K562 (cell line): ENCODE data around the gene EHBP1. TPM values are rescaled to one million over a fixed set of nuclear protein-coding genes. Genes with fewer than 3 reads are reported as not detected.
A peak's percentile ranks its signal among the peaks of the same experiment; 100 is the strongest.

ENCODE experiments used
- ATAC-seq: fragments of 200-7000 bp; cut with Tn5 transposase; 3 replicates; pipeline ENCODE4 v1.9.1; 2020; ENCODE audit warnings: moderate library complexity
- BruUV-seq: library from RNA; stranded (reverse); fragments of 400-500 nt; replicated peaks from 2 replicates; lab custom pipeline; 2021; lab: Mats Ljungman, UMichigan
- CTCF ChIA-PET: fragments of 300-600 bp; formaldehyde crosslinking; extraction: SDS; loops from one replicate; lab custom pipeline; 2021; ENCODE audit warnings: low intra/inter-chr PET ratio; lab: Yijun Ruan, JAX
- POLR2A ChIA-PET: fragments of 300-600, 350-650 bp; sonication (Branson Sonifier 250); formaldehyde crosslinking; extraction: SDS; loops from one replicate; lab custom pipeline; 2021; ENCODE audit warnings: antibody characterized with exemption, inconsistent platforms; lab: Yijun Ruan, JAX
- DNase-seq, 4 experiments: peaks; one replicate each; pipeline versions ENCODE4 v3.0.0 to v3.0.0-alpha.2; 2011 to 2018; ENCODE audit warnings: low spot score in 3 of 4, mixed read lengths in 3 of 4; ENCODE audit errors: extremely low read depth in 1 of 4
- FAIRE-seq: peaks from 2 replicates; lab custom pipeline; 2011; peaks lifted over from hg19 to GRCh38; lab: Jason Lieb, UNC
- H2AFZ ChIP-seq: 2 replicates; pipeline ENCODE4 v1.6.0; 2011; ENCODE audit warnings: low read depth, low read length, control low read depth, inconsistent platforms
- H3K27ac ChIP-seq: fragments of 200-600 bp; 3 replicates; pipeline ENCODE4 v1.8.0; 2011; ENCODE audit warnings: low read depth, mild to moderate bottlenecking, control low read depth, inconsistent platforms, low read length, moderate library complexity, mixed read lengths; ENCODE audit errors: extremely low read depth
- H3K27me3 ChIP-seq, 2 experiments: fragments of 300-600 bp in 1 of 2; 2 replicates in 1 of 2; 3 replicates in 1 of 2; pipeline versions ENCODE4 v1.6.0 to v1.8.0; 2011; ENCODE audit warnings: inconsistent platforms in 2 of 2, low read length in 2 of 2, mild to moderate bottlenecking in 1 of 2, mixed read lengths in 1 of 2, moderate library complexity in 1 of 2; ENCODE audit not compliant: control insufficient read depth in 2 of 2, insufficient read depth in 2 of 2
- H3K36me3 ChIP-seq: fragments of 300-600 bp; 3 replicates; pipeline ENCODE4 v1.8.0; 2011; ENCODE audit warnings: mild to moderate bottlenecking, low read length, inconsistent platforms; ENCODE audit not compliant: control insufficient read depth, insufficient read depth
- H3K4me1 ChIP-seq, 2 experiments: fragments of 200-600 bp in 1 of 2; replicated peaks in 1 of 2; 2 replicates in 1 of 2; 3 replicates in 1 of 2; pipeline versions ENCODE4 v1.5.1 to v1.8.0; 2011; ENCODE audit warnings: inconsistent platforms in 2 of 2, low read length in 2 of 2, mild to moderate bottlenecking in 1 of 2, mixed read lengths in 1 of 2, moderate library complexity in 1 of 2; ENCODE audit not compliant: control insufficient read depth in 2 of 2, insufficient read depth in 2 of 2
- H3K4me2 ChIP-seq: 2 replicates; pipeline ENCODE4 v1.6.1; 2011; ENCODE audit warnings: low read length, control low read depth, inconsistent platforms, mixed read lengths; ENCODE audit not compliant: insufficient read depth
- H3K4me3 ChIP-seq: fragments of 200-600 bp; sonication (generic), shearing (Covaris generic); 2 replicates; pipeline ENCODE4 v1.5.1; 2016; ENCODE audit warnings: control low read depth, inconsistent platforms
- H3K79me2 ChIP-seq: fragments of 200-600 bp; 3 replicates; pipeline ENCODE4 v1.8.0; 2011; ENCODE audit warnings: low read length, inconsistent platforms; ENCODE audit not compliant: control insufficient read depth, insufficient read depth
- H3K9ac ChIP-seq, 2 experiments: 2 replicates each; pipeline versions ENCODE4 v1.6.0 to v1.6.1; 2011; ENCODE audit warnings: low read depth in 2 of 2, low read length in 2 of 2, control low read depth in 1 of 2, inconsistent platforms in 1 of 2, mild to moderate bottlenecking in 1 of 2, mixed read lengths in 1 of 2; ENCODE audit not compliant: insufficient read depth in 1 of 2
- H3K9me1 ChIP-seq: one replicate; pipeline ENCODE4 v1.6.0; 2011; ENCODE audit warnings: inconsistent platforms, mild to moderate bottlenecking, low read length, moderate library complexity; ENCODE audit not compliant: control insufficient read depth, insufficient read depth
- H3K9me3 ChIP-seq: replicated peaks from 2 replicates; pipeline ENCODE4 v1.5.1; 2011; ENCODE audit warnings: low read depth, low read length, inconsistent platforms; ENCODE audit not compliant: control insufficient read depth, insufficient read depth
- H4K20me1 ChIP-seq: replicated peaks from 2 replicates; pipeline ENCODE4 v1.6.1; 2011; ENCODE audit warnings: low read length, inconsistent platforms, mixed read lengths; ENCODE audit not compliant: control insufficient read depth, insufficient read depth
- CHD2 ChIP-seq: IDR thresholded peaks from 2 replicates; pipeline ENCODE4 v1.6.1; 2011; ENCODE audit warnings: low read depth, low read length
- CREB1 ChIP-seq, 2 experiments: sonication (generic) in 1 of 2; formaldehyde crosslinking in 1 of 2; IDR thresholded peaks; 2 replicates each; pipeline versions ENCODE4 v1.6.1 to v1.8.0; 2012 to 2022; ENCODE audit warnings: inconsistent platforms in 1 of 2, mild to moderate bottlenecking in 1 of 2, missing genetic modification reagents in 1 of 2, moderate library complexity in 1 of 2
- ELF2 ChIP-seq: fragments of 250-450 bp; sonication (Bioruptor Pico); IDR thresholded peaks from 2 replicates; pipeline ENCODE4 v1.5.0; 2021; ENCODE audit warnings: mild to moderate bottlenecking
- HOXB6 ChIP-seq: fragments of 250-450 bp; sonication (Bioruptor Pico); IDR thresholded peaks from 2 replicates; pipeline ENCODE4 v1.5.1; 2022; ENCODE audit warnings: mild to moderate bottlenecking, borderline replicate concordance
- MIER1 ChIP-seq: fragments of 450-650 bp; IDR thresholded peaks from 2 replicates; pipeline ENCODE4 v1.6.1; 2016; ENCODE audit warnings: antibody characterized with exemption, mild to moderate bottlenecking, low read depth
- MXD1 ChIP-seq: fragments of 250-450 bp; sonication (Bioruptor Pico); IDR thresholded peaks from 2 replicates; pipeline ENCODE4 v1.8.0; 2021; ENCODE audit warnings: borderline replicate concordance, mild to moderate bottlenecking, moderate library complexity; ENCODE audit not compliant: poor library complexity, severe bottlenecking
- NCOA1 ChIP-seq: fragments of 450-650 bp; IDR thresholded peaks from 2 replicates; pipeline ENCODE4 v1.6.1; 2016; ENCODE audit warnings: low read depth
- NFIC ChIP-seq: fragments of 450-650 bp; IDR thresholded peaks from 2 replicates; pipeline ENCODE4 v1.6.1; 2017; ENCODE audit warnings: mild to moderate bottlenecking, inconsistent platforms
- NFIX ChIP-seq: fragments of 250-450 bp; sonication (Bioruptor Pico); IDR thresholded peaks from 2 replicates; pipeline ENCODE4 v1.4.0; 2020; ENCODE audit warnings: low read depth, mild to moderate bottlenecking, moderate library complexity
- POLR2A ChIP-seq: fragments of 450-650 bp; conservative IDR thresholded peaks from 2 replicates; pipeline ENCODE4 v1.6.1; 2016
- RBM15 ChIP-seq: fragments of 200-400 bp; formaldehyde crosslinking; IDR thresholded peaks from 2 replicates; pipeline ENCODE4 v1.6.1; 2018; ENCODE audit warnings: mild to moderate bottlenecking, low read length, moderate library complexity; ENCODE audit not compliant: insufficient read depth
- SMAD1 ChIP-seq: fragments of 150-350 bp; IDR thresholded peaks from 2 replicates; pipeline ENCODE4 v1.6.1; 2014; ENCODE audit warnings: low read length, low read depth; ENCODE audit not compliant: partially characterized antibody
- SMAD4 ChIP-seq: fragments of 250-450 bp; sonication (Bioruptor Pico); conservative IDR thresholded peaks from 2 replicates; pipeline ENCODE4 v1.8.0; 2021; ENCODE audit warnings: inconsistent platforms, mild to moderate bottlenecking, moderate library complexity
- YY1 ChIP-seq, 3 experiments: IDR thresholded peaks; 2 replicates each; pipeline ENCODE4 v1.6.1; 2011; ENCODE audit warnings: low read length in 2 of 3, mild to moderate bottlenecking in 2 of 3, moderate library complexity in 2 of 3, borderline replicate concordance in 1 of 3, control low read depth in 1 of 3, low read depth in 1 of 3; ENCODE audit not compliant: insufficient read depth in 3 of 3, insufficient replicate concordance in 2 of 3, control insufficient read depth in 1 of 3, insufficient read length in 1 of 3; ENCODE audit errors: extremely low read depth in 1 of 3
- ZBTB34 ChIP-seq: fragments of 250-450 bp; sonication (Bioruptor Pico); IDR thresholded peaks from 2 replicates; pipeline ENCODE4 v1.8.0; 2021; ENCODE audit warnings: mild to moderate bottlenecking, moderate library complexity
- ZKSCAN3 ChIP-seq: fragments of 250-450 bp; sonication (Bioruptor Pico); IDR thresholded peaks from 2 replicates; pipeline ENCODE4 v1.4.0; 2020
- WGBS: fragments of 100-300 bp; shearing (Covaris generic); methylation state at CpG from one replicate; pipeline ENCODE4 v1.1.6; 2016; ENCODE audit warnings: low coverage, mixed read lengths; ENCODE audit not compliant: insufficient coverage; ENCODE audit errors: missing lambda C conversion rate; 5-methylcytosine and 5-hydroxymethylcytosine counted together
- in situ Hi-C: fragments of 300-500 bp; cut with MboI; formaldehyde crosslinking; loops from 4 replicates; pipeline ENCODE4 v1.15.0; 2018; ENCODE audit warnings: inconsistent platforms, mixed read lengths
- intact Hi-C: fragments of 100-400 bp; cut with micrococcal nuclease; formaldehyde crosslinking; loops from 2 replicates; pipeline ENCODE4 v1.14.2; 2022
- polyA plus RNA-seq, 8 experiments: library from polyadenylated mRNA; depleted of rRNA in 4 of 8; stranded (reverse) in 5 of 8; unstranded in 3 of 8; fragments of >200 nt; fragmentation: Nextera tagmentation in 2 of 8; fragmentation: Illumina TruSeq in 1 of 8; extraction: Ambion mirVana in 2 of 8; extraction: Trizol in 1 of 8; gene quantifications; 2 replicates each; pipeline versions ENCODE4 v1.2.1 to v1.2.3, GENCODE V29; 2011 to 2014; ENCODE audit warnings: inconsistent platforms in 1 of 8, missing spikeins in 1 of 8
- total RNA-seq, 7 experiments: library from RNA; depleted of rRNA in 6 of 7; stranded (reverse); fragments of >200 nt in 6 of 7; fragmentation: Illumina TruSeq in 2 of 7; extraction: Trizol in 2 of 7; gene quantifications; 2 replicates each; pipeline versions ENCODE4 v1.2.1 to v1.2.3, GENCODE V29; 2011 to 2021; ENCODE audit warnings: low replicate concordance in 1 of 7

Gene EHBP1
- total and polyA plus RNA-seq, 9 of the 15 experiments (the other 6 are each of a cell fraction or from before 2014, with no cell fraction given): 8.9 to 26.6 (median 19.3) TPM

GRCh38 chr2:63060472-63060991 lies 355.0 kb downstream of the EHBP1 start (continued):
- TF ChIP-seq POLR2A (no peak), SMAD4 (CRISPR knock-in tag) (no peak), MXD1 (CRISPR knock-in tag) (no peak), ZKSCAN3 (CRISPR knock-in tag) (no peak), CREB1 (IDR thresholded peaks at IDR 0.05) (no peak), CREB1 (CRISPR knock-in tag; IDR thresholded peaks at IDR 0.05) (no peak), ELF2 (CRISPR knock-in tag) (no peak), MIER1 (no peak)

DNA sequence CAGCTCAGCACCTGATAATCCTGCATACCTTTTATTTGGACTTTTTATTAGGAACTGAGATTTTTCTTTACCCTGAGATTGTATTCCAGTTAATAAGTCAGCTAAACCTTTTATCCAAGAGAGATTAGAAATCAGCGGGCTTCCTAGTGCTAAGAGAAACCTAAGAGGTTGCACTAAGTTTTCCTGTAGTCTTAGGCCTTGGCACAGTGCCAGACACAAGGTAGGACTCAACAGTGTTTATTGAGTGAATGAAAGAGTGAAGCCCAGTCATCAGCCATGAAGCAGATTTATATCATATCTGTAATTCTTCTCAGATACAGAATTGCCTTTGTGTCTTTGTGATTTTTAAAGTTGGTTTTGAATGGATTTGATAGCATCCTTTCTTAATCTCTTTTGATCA lies 358.7 kb downstream of the EHBP1 start:
- Histone ChIP-seq H3K36me3 (no peaks in the 10 kb centered on the region), H4K20me1 (no peaks in the 10 kb centered on the region), H3K9me3 (no peaks in the 10 kb centered on the region), H3K4me3 (no peak overlapping the region), H3K27me3 (peaks cover 0 to 3% of the 10 kb centered on the region in 2 experiments; a peak in 1 of 5 replicates), H3K79me2 (no peaks in the 10 kb centered on the region), H3K27ac (no peak overlapping the region), H3K9ac (no peak overlapping the region), H3K4me2 (no peak overlapping the region), H3K9me1 (no peaks in the 10 kb centered on the region), H2AFZ (no peak overlapping the region), H3K4me1 (no peaks in the 10 kb centered on the region)
- in situ Hi-C loops (no loop called here), intact Hi-C loops (no loop called here)
- no TSS peak for BruUV-seq
- FAIRE-seq (no peak), ATAC-seq (no peak), DNase-seq (peak in 1 of 4 experiments; percentile 31)
- ChIA-PET POLR2A (no interaction called here), CTCF (no interaction called here)
- TF ChIP-seq NFIX (CRISPR knock-in tag) (peak; percentile 93), HOXB6 (CRISPR knock-in tag) (no peak), NCOA1 (no peak), CHD2 (no peak), YY1 (IDR thresholded peaks at IDR 0.05; ENCODE audit: borderline replicate concordance in 1 of 3, control insufficient read depth in 1 of 3, extremely low read depth in 1 of 3, insufficient read depth in 3 of 3, insufficient read length in 1 of 3, insufficient replicate concordance in 2 of 3, low read depth in 1 of 3, low read length in 2 of 3) (no peak), RBM15 (no peak), SMAD1 (peak; percentile 60), NFIC (peak; percentile 98), ZBTB34 (CRISPR knock-in tag) (no peak)
- 0% methylated on average over 1 of the region's 1 CpG for WGBS
